HepG2 (cell line): ENCODE measurements around the gene RNF8. TPM values are rescaled to one million over a fixed set of nuclear protein-coding genes. Genes with fewer than 3 reads are reported as not detected.
"Not testable (repeated sequence)": the region's sequence is repeated elsewhere in the genome, so short reads cannot be mapped to it uniquely, and the experiment has no call there.

Experiments used
- GABPB1 ChIP-seq: IDR thresholded peaks from 2 replicates; pipeline ENCODE4 v1.6.1; 2016; ENCODE audit warnings: mild to moderate bottlenecking, missing genetic modification reagents, moderate library complexity, missing compliant biosample characterization
- HMGXB4 ChIP-seq, 2 experiments: sonication (generic) in 1 of 2; formaldehyde crosslinking in 1 of 2; IDR thresholded peaks; 2 replicates each; pipeline versions ENCODE4 v1.4.0 to v1.6.1; 2018 to 2020; ENCODE audit warnings: missing genetic modification reagents in 2 of 2, borderline replicate concordance in 1 of 2, low read depth in 1 of 2, mild to moderate bottlenecking in 1 of 2, missing biosample characterization in 1 of 2
- HNF1B ChIP-seq: sonication (generic); formaldehyde crosslinking; IDR thresholded peaks from 2 replicates; pipeline ENCODE4 v1.5.1; 2020; ENCODE audit warnings: mild to moderate bottlenecking, moderate library complexity, missing genetic modification reagents
- MAX ChIP-seq: IDR thresholded peaks from 2 replicates; pipeline ENCODE4 v1.6.1; 2012; ENCODE audit warnings: inconsistent platforms
- MIER3 ChIP-seq: IDR thresholded peaks from 2 replicates; pipeline ENCODE4 v1.6.1; 2016; ENCODE audit warnings: missing compliant biosample characterization, borderline replicate concordance
- SALL1 ChIP-seq: sonication (generic); formaldehyde crosslinking; IDR thresholded peaks from 2 replicates; pipeline ENCODE4 v1.8.0; 2022; ENCODE audit warnings: mild to moderate bottlenecking, missing genetic modification reagents
- THRA ChIP-seq: sonication (generic); formaldehyde crosslinking; IDR thresholded peaks from 2 replicates; pipeline ENCODE4 v1.4.0; 2020; ENCODE audit warnings: missing genetic modification reagents, borderline replicate concordance
- TRIM24 ChIP-seq: sonication (generic); formaldehyde crosslinking; IDR thresholded peaks from 2 replicates; pipeline ENCODE4 v1.8.0; 2022; ENCODE audit warnings: mild to moderate bottlenecking, missing genetic modification reagents
- ZBTB33 ChIP-seq: sonication (generic); formaldehyde crosslinking; IDR thresholded peaks from 2 replicates; pipeline ENCODE4 v1.4.0; 2020; ENCODE audit warnings: missing genetic modification reagents
- ZHX2 ChIP-seq, 2 experiments: sonication (generic) in 1 of 2; formaldehyde crosslinking in 1 of 2; IDR thresholded peaks; 2 replicates each; pipeline versions ENCODE4 v1.6.1 to v1.9.0; 2014 to 2022; ENCODE audit warnings: antibody characterized with exemption in 1 of 2, borderline replicate concordance in 1 of 2, inconsistent platforms in 1 of 2, low read depth in 1 of 2, missing genetic modification reagents in 1 of 2
- ZMYM3 ChIP-seq: sonication (generic); formaldehyde crosslinking; IDR thresholded peaks from 2 replicates; pipeline ENCODE4 v1.5.1; 2020; ENCODE audit warnings: mild to moderate bottlenecking, missing genetic modification reagents
- ZNF33B ChIP-seq: sonication (generic); formaldehyde crosslinking; IDR thresholded peaks from 2 replicates; pipeline ENCODE4 v1.5.1; 2020; ENCODE audit warnings: mild to moderate bottlenecking, missing genetic modification reagents
- ZNF460 ChIP-seq: sonication (generic); formaldehyde crosslinking; IDR thresholded peaks from 2 replicates; pipeline ENCODE4 v1.5.1; 2020; ENCODE audit warnings: missing genetic modification reagents, mild to moderate bottlenecking, borderline replicate concordance
- ZNF788 ChIP-seq: sonication (generic); formaldehyde crosslinking; IDR thresholded peaks from 2 replicates; pipeline ENCODE4 v1.5.0; 2020; ENCODE audit warnings: mild to moderate bottlenecking, missing genetic modification reagents, borderline replicate concordance
- polyA plus RNA-seq, 8 experiments: library from polyadenylated mRNA; depleted of rRNA in 3 of 8; stranded (reverse) in 7 of 8; unstranded in 1 of 8; fragments of >200 nt; fragmentation: Illumina TruSeq in 4 of 8; extraction: Trizol in 4 of 8; gene quantifications; 2 replicates each; pipeline versions ENCODE4 v1.2.1 to v1.2.3, GENCODE V29; 2011 to 2016; ENCODE audit warnings: low read depth in 4 of 8, missing spikeins in 1 of 8, mixed read lengths in 1 of 8; ENCODE audit not compliant: insufficient read depth in 1 of 8
- total RNA-seq, 5 experiments: library from RNA; depleted of rRNA; stranded (reverse); fragments of >200 nt; fragmentation: Illumina TruSeq; extraction: Trizol; gene quantifications; 2 replicates each; pipeline ENCODE4 v1.2.3, GENCODE V29; 2016; ENCODE audit warnings: low read depth in 1 of 5

RNF8 gene
- total and polyA plus RNA-seq, 2 of the 13 experiments (the other 11 are each of a cell fraction or from before 2014, with no cell fraction given), result 21.8 to 47.6 TPM

GRCh38 chr6:37330345-37330744 is 23.4 kb upstream of the RNF8 start (continued):
- TF ChIP-seq HMGXB4 (CRISPR knock-in tag; IDR thresholded peaks at IDR 0.05; ENCODE audit: borderline replicate concordance in 1 of 2, low read depth in 1 of 2) (0 out of 4 replicates have a peak, but pooled peaks of 1 of the 2 experiments have one; percentile 28), SALL1 (CRISPR knock-in tag) (peak; percentile 89), MIER3 (CRISPR knock-in tag) (peak; percentile 61; the same call in 1 of the 2 replicates), THRA (CRISPR knock-in tag) (peak; percentile 49; the same call in 1 of the 2 replicates), GABPB1 (CRISPR knock-in tag) (0 out of 2 replicates have a peak, but pooled peaks have one; percentile 29), ZNF460 (CRISPR knock-in tag) (peak; percentile 98), ZMYM3 (CRISPR knock-in tag) (peak; percentile 89), ZNF788 (CRISPR knock-in tag) (peak; percentile 55; the same call in 1 of the 2 replicates), ZHX2 (IDR thresholded peaks at IDR 0.05; ENCODE audit: low read depth) (0 out of 2 replicates have a peak, but pooled peaks have one; percentile 39), MAX (0 out of 2 replicates have a peak, but pooled peaks have one; percentile 20), HNF1B (CRISPR knock-in tag) (0 out of 2 replicates have a peak, but pooled peaks have one; percentile 51), ZNF33B (CRISPR knock-in tag) (peak; percentile 20; the same call in 1 of the 2 replicates), TRIM24 (0 out of 2 replicates have a peak, but pooled peaks have one; percentile 38), ZBTB33 (CRISPR knock-in tag) (peak; percentile 100)
- not testable (repeated sequence) for TF ChIP-seq ZHX2 (CRISPR knock-in tag; IDR thresholded peaks at IDR 0.05; ENCODE audit: borderline replicate concordance)
